ENCODE data around the gene MLLT10. TPM values are rescaled to one million over a fixed set of nuclear protein-coding genes. Genes with fewer than 3 reads are reported as not detected.

The MLLT10 gene
- total RNA-seq, 1 donor from 2014 or later = 43.9 TPM

- Mint-ChIP-seq H3K36me3 (ENCODE audit: unreplicated experiment) (no peaks in the 10 kb centered on the region), H3K27ac (ENCODE audit: unreplicated experiment) (peak overlapping the region; percentile 15), H3K27me3 (ENCODE audit: unreplicated experiment) (peaks cover 5% of the 10 kb centered on the region), H3K4me1 (ENCODE audit: unreplicated experiment) (peaks cover 23% of the 10 kb centered on the region), H3K4me3 (ENCODE audit: unreplicated experiment) (peak overlapping the region; percentile 8), H3K9me3 (ENCODE audit: unreplicated experiment) (no peaks in the 10 kb centered on the region)
- DNase-seq (ENCODE audit: extremely low spot score, unreplicated experiment) = no peak
- no peak for TF ChIP-seq CTCF (IDR thresholded peaks at IDR 0.05)
Observed at GRCh38 chr10:21498377-21498776, 35.7 kb upstream of the MLLT10 start.

GRCh38 chr10:21498986-21499385, 35.0 kb upstream of the MLLT10 start:
- H3K27me3 Mint-ChIP-seq (ENCODE audit: unreplicated experiment) = peaks cover 5% of the 10 kb centered on the region
- H3K27ac Mint-ChIP-seq (ENCODE audit: unreplicated experiment) = no peak overlapping the region
- H3K4me1 Mint-ChIP-seq (ENCODE audit: unreplicated experiment) = peaks cover 23% of the 10 kb centered on the region
- H3K36me3 Mint-ChIP-seq (ENCODE audit: unreplicated experiment) = no peaks in the 10 kb centered on the region
- H3K4me3 Mint-ChIP-seq (ENCODE audit: unreplicated experiment) = no peak overlapping the region
- no peaks in the 10 kb centered on the region for H3K9me3 Mint-ChIP-seq (ENCODE audit: unreplicated experiment)
- DNase-seq (ENCODE audit: extremely low spot score, unreplicated experiment) = no peak
- no peak for TF ChIP-seq CTCF (IDR thresholded peaks at IDR 0.05)

- H3K9me3 Mint-ChIP-seq (ENCODE audit: unreplicated experiment) = no peaks in the 10 kb centered on the region
- DNase-seq (ENCODE audit: extremely low spot score, unreplicated experiment) = peak; percentile 82
- H3K27me3 Mint-ChIP-seq (ENCODE audit: unreplicated experiment) = peaks cover 5% of the 10 kb centered on the region
- TF ChIP-seq CTCF (IDR thresholded peaks at IDR 0.05) = no peak
- no peaks in the 10 kb centered on the region for H3K36me3 Mint-ChIP-seq (ENCODE audit: unreplicated experiment)
- no peak overlapping the region for H3K27ac Mint-ChIP-seq (ENCODE audit: unreplicated experiment)
- H3K4me1 Mint-ChIP-seq (ENCODE audit: unreplicated experiment) = peaks cover 19% of the 10 kb centered on the region
- H3K4me3 Mint-ChIP-seq (ENCODE audit: unreplicated experiment) = no peak overlapping the region
Observed at GRCh38 chr10:21499701-21500577, 34.1 kb upstream of the MLLT10 start.

- no peak for TF ChIP-seq CTCF (IDR thresholded peaks at IDR 0.05)
- H3K27ac Mint-ChIP-seq (ENCODE audit: unreplicated experiment) = no peak overlapping the region
- H3K4me3 Mint-ChIP-seq (ENCODE audit: unreplicated experiment) = no peak overlapping the region
- no peaks in the 10 kb centered on the region for H3K9me3 Mint-ChIP-seq (ENCODE audit: unreplicated experiment)
- peaks cover 5% of the 10 kb centered on the region for H3K27me3 Mint-ChIP-seq (ENCODE audit: unreplicated experiment)
- peaks cover 16% of the 10 kb centered on the region for H3K4me1 Mint-ChIP-seq (ENCODE audit: unreplicated experiment)
- no peaks in the 10 kb centered on the region for H3K36me3 Mint-ChIP-seq (ENCODE audit: unreplicated experiment)
- DNase-seq (ENCODE audit: extremely low spot score, unreplicated experiment) = peak; percentile 72
Observed at GRCh38 chr10:21500578-21500910, 33.5 kb upstream of the MLLT10 start.

- TF ChIP-seq CTCF (IDR thresholded peaks at IDR 0.05) = no peak
- no peak overlapping the region for H3K4me3 Mint-ChIP-seq (ENCODE audit: unreplicated experiment)
- H3K27ac Mint-ChIP-seq (ENCODE audit: unreplicated experiment) = no peak overlapping the region
- peaks cover 5% of the 10 kb centered on the region for H3K27me3 Mint-ChIP-seq (ENCODE audit: unreplicated experiment)
- DNase-seq (ENCODE audit: extremely low spot score, unreplicated experiment) = peak; percentile 62
- no peaks in the 10 kb centered on the region for H3K9me3 Mint-ChIP-seq (ENCODE audit: unreplicated experiment)
- H3K4me1 Mint-ChIP-seq (ENCODE audit: unreplicated experiment) = peaks cover 16% of the 10 kb centered on the region
- H3K36me3 Mint-ChIP-seq (ENCODE audit: unreplicated experiment) = no peaks in the 10 kb centered on the region
Observed at GRCh38 chr10:21501091-21501490, 32.9 kb upstream of the MLLT10 start.

Data from osteocyte (in vitro differentiated cells).